Neural cell (in vitro differentiated cells): ENCODE results near the gene CD180. TPM values are rescaled to one million over a fixed set of nuclear protein-coding genes. Genes with fewer than 3 reads are reported as not detected.

ENCODE experiments used
- H2AFZ ChIP-seq: fragments of 200-600, 300-800 bp; sonication (generic), shearing (Covaris generic); 2 replicates; pipeline ENCODE4 v1.6.0; 2014; ENCODE audit warnings: low read depth, mild to moderate bottlenecking, antibody characterized with exemption, low read length, moderate library complexity
- H3F3A ChIP-seq: fragments of 200-600 bp; shearing (Covaris generic); 2 replicates; pipeline ENCODE4 v1.6.1; 2016; ENCODE audit warnings: mild to moderate bottlenecking, moderate library complexity, mixed read lengths, antibody characterized with exemption, low read length; ENCODE audit not compliant: insufficient read depth, poor library complexity, severe bottlenecking
- H3K27ac ChIP-seq: fragments of 200-600, 300-800 bp; sonication (generic), shearing (Covaris generic); 2 replicates; pipeline ENCODE4 v1.5.1; 2014; ENCODE audit warnings: mild to moderate bottlenecking, low read length, moderate library complexity
- H3K27me3 ChIP-seq: fragments of 300-800, 200-600 bp; sonication (generic), shearing (Covaris generic); 2 replicates; pipeline ENCODE4 v1.6.0; 2014; ENCODE audit warnings: mild to moderate bottlenecking, low read depth, low read length, moderate library complexity; ENCODE audit not compliant: insufficient read depth
- H3K36me3 ChIP-seq: fragments of 300-800, 200-600 bp; sonication (generic), shearing (Covaris generic); 2 replicates; pipeline ENCODE4 v1.5.1; 2014; ENCODE audit warnings: mild to moderate bottlenecking, antibody characterized with exemption, low read length, moderate library complexity; ENCODE audit not compliant: insufficient read depth
- H3K4me2 ChIP-seq: fragments of 300-800, 200-600 bp; sonication (generic), shearing (Covaris generic); 2 replicates; pipeline ENCODE4 v1.6.0; 2014; ENCODE audit warnings: mild to moderate bottlenecking, low read length
- H3K4me3 ChIP-seq: fragments of 300-800, 200-600 bp; sonication (generic), shearing (Covaris generic); 2 replicates; pipeline ENCODE4 v1.5.1; 2014; ENCODE audit warnings: mild to moderate bottlenecking, low read length, moderate library complexity
- H3K79me2 ChIP-seq: fragments of 200-600 bp; shearing (Covaris generic); replicated peaks from 2 replicates; pipeline ENCODE4 v1.6.0; 2014; ENCODE audit warnings: mild to moderate bottlenecking, low read length, moderate library complexity; ENCODE audit not compliant: insufficient read depth
- H3K9ac ChIP-seq: fragments of 300-800, 200-600 bp; sonication (generic), shearing (Covaris generic); 2 replicates; pipeline ENCODE4 v1.6.1; 2016; ENCODE audit warnings: mild to moderate bottlenecking, low read length, mixed read lengths
- H3K9me2 ChIP-seq: fragments of 200-600 bp; shearing (Covaris generic); 2 replicates; pipeline ENCODE4 v1.6.1; 2016; ENCODE audit warnings: mild to moderate bottlenecking, low read length, mixed read lengths; ENCODE audit not compliant: insufficient read depth
- H3K9me3 ChIP-seq: fragments of 200-600, 300-800 bp; sonication (generic), shearing (Covaris generic); 2 replicates; pipeline ENCODE4 v1.6.1; 2016; ENCODE audit warnings: mild to moderate bottlenecking, mixed run types, low read length, moderate library complexity, mixed read lengths
- H4K20me1 ChIP-seq: fragments of 200-600 bp; shearing (Covaris generic); 2 replicates; pipeline ENCODE4 v1.6.1; 2016; ENCODE audit warnings: mild to moderate bottlenecking, mixed run types; ENCODE audit not compliant: insufficient read depth
- CTCF ChIP-seq: fragments of 450-650 bp; IDR thresholded peaks from 2 replicates; pipeline ENCODE4 v1.5.1; 2014; ENCODE audit warnings: antibody characterized with exemption, mild to moderate bottlenecking, moderate library complexity; ENCODE audit not compliant: poor library complexity, severe bottlenecking
- EP300 ChIP-seq: fragments of 450-650 bp; conservative IDR thresholded peaks from 2 replicates; pipeline ENCODE4 v1.6.1; 2014; ENCODE audit warnings: antibody characterized with exemption, mild to moderate bottlenecking, moderate library complexity; ENCODE audit not compliant: poor library complexity, severe bottlenecking
- EZH2 ChIP-seq: fragments of 200-600, 300-800 bp; shearing (Covaris generic), sonication (generic); IDR thresholded peaks from 2 replicates; pipeline ENCODE4 v1.6.1; 2014; ENCODE audit warnings: antibody characterized with exemption, low read length, borderline replicate concordance, mild to moderate bottlenecking; ENCODE audit not compliant: insufficient read depth, poor library complexity, severe bottlenecking
- MXI1 ChIP-seq: fragments of 450-650 bp; conservative IDR thresholded peaks from 2 replicates; pipeline ENCODE4 v1.6.1; 2014; ENCODE audit warnings: antibody characterized with exemption, mild to moderate bottlenecking; ENCODE audit not compliant: poor library complexity, severe bottlenecking
- POLR2AphosphoS5 ChIP-seq: IDR thresholded peaks from 2 replicates; pipeline ENCODE4 v1.6.1; 2012
- RAD21 ChIP-seq: fragments of 450-650 bp; conservative IDR thresholded peaks from 2 replicates; pipeline ENCODE4 v1.6.1; 2014; ENCODE audit warnings: antibody characterized with exemption, mild to moderate bottlenecking, moderate library complexity
- REST ChIP-seq: IDR thresholded peaks from 2 replicates; pipeline ENCODE4 v1.6.1; 2012; ENCODE audit warnings: borderline replicate concordance
- SMC3 ChIP-seq: fragments of 450-650 bp; conservative IDR thresholded peaks from 2 replicates; pipeline ENCODE4 v1.6.1; 2014; ENCODE audit warnings: antibody characterized with exemption, mild to moderate bottlenecking, moderate library complexity; ENCODE audit not compliant: poor library complexity
- TAF1 ChIP-seq: IDR thresholded peaks from 2 replicates; pipeline ENCODE4 v1.6.1; 2012; ENCODE audit warnings: low read depth
- polyA plus RNA-seq: library from polyadenylated mRNA; depleted of rRNA; stranded (reverse); fragments of >200 nt; gene quantifications from 2 replicates; pipeline ENCODE4 v1.2.3, GENCODE V29; 2014

Gene CD180
- polyA plus RNA-seq, 1 donor from 2014 or later, result not detected

- Histone ChIP-seq H3K9me3 (no peaks in the 10 kb centered on the region), H3K36me3 (no peaks in the 10 kb centered on the region), H3K9me2 (no peaks in the 10 kb centered on the region), H3K27me3 (no peaks in the 10 kb centered on the region), H3K4me3 (no peak overlapping the region), H2AFZ (no peak overlapping the region), H3K4me2 (no peak overlapping the region), H3K27ac (no peak overlapping the region), H3K9ac (no peak overlapping the region), H3F3A (no peaks in the 10 kb centered on the region), H3K79me2 (no peaks in the 10 kb centered on the region), H4K20me1 (no peaks in the 10 kb centered on the region)
- TF ChIP-seq TAF1 (no peak), POLR2AphosphoS5 (no peak), EZH2 (no peak), MXI1 (no peak), REST (no peak), SMC3 (no peak), RAD21 (no peak), CTCF (no peak), EP300 (no peak)
Measured at GRCh38 chr5:67144183-67144639, 52.4 kb downstream of the CD180 start.

GRCh38 chr5:67143549-67143948, 53.0 kb downstream of the CD180 start:
- no peaks in the 10 kb centered on the region for H3K36me3 ChIP-seq
- H3K4me2 ChIP-seq, result no peak overlapping the region
- H3K27me3 ChIP-seq, result no peaks in the 10 kb centered on the region
- H4K20me1 ChIP-seq, result no peaks in the 10 kb centered on the region
- H3K9me2 ChIP-seq, result no peaks in the 10 kb centered on the region
- H3F3A ChIP-seq, result no peaks in the 10 kb centered on the region
- no peaks in the 10 kb centered on the region for H3K79me2 ChIP-seq
- no peak overlapping the region for H3K27ac ChIP-seq
- H3K9ac ChIP-seq, result no peak overlapping the region
- no peaks in the 10 kb centered on the region for H3K9me3 ChIP-seq
- no peak overlapping the region for H2AFZ ChIP-seq
- TF ChIP-seq MXI1 (no peak), CTCF (no peak), TAF1 (no peak), RAD21 (no peak), POLR2AphosphoS5 (no peak), REST (no peak), SMC3 (no peak), EP300 (no peak), EZH2 (no peak)
- H3K4me3 ChIP-seq, result no peak overlapping the region
